Measurements from ENCODE around the gene LIMS2.

The LIMS2 gene

GRCh38 chr2:127674241-127675209 lies 805 bp downstream of the LIMS2 start:
- peak overlapping the region; percentile 46 to 73 (median 61) for H3K4me3 ChIP-seq
- H4K20me1 ChIP-seq = peaks cover 0 to 53% (median 27%) of the 10 kb centered on the region in 11 experiments; a peak in 15 of 22 replicates
- no peaks in the 10 kb centered on the region for H3K9me3 ChIP-seq (replicated peaks in 1 of 11)
- H3K36me3 ChIP-seq = no peaks in the 10 kb centered on the region
- no peak for TF ChIP-seq Cebpa-rat (IDR thresholded peaks at IDR 0.05)
- peak overlapping the region; percentile 95 to 100 (median 97) for H3K4me2 ChIP-seq
- no peak overlapping the region for H3K27ac ChIP-seq
- H3K4me1 ChIP-seq = peaks cover 27 to 47% (median 36%) of the 10 kb centered on the region in 10 experiments
- H3K27me3 ChIP-seq = peaks cover 57 to 71% (median 65%) of the 10 kb centered on the region in 11 experiments
- peak overlapping the region; percentile 39 to 75 (median 65); a peak in 20 of 22 replicates for H3K9ac ChIP-seq

GRCh38 chr2:127673291-127674069 lies 1.9 kb downstream of the LIMS2 start:
- Histone ChIP-seq H3K27me3 (peaks cover 51 to 61% (median 58%) of the 10 kb centered on the region in 11 experiments), H3K9me3 (replicated peaks in 1 of 11) (peaks cover 0 to 6% (median 0%) of the 10 kb centered on the region in 11 experiments; a peak in 3 of 22 replicates), H3K9ac (0 out of 22 replicates have a peak overlapping the region, but pooled peaks of 1 of the 11 experiments have one; percentile 75), H3K36me3 (no peaks in the 10 kb centered on the region), H3K4me2 (peak overlapping the region; percentile 95 to 100 (median 97); a peak in 21 of 22 replicates), H3K4me3 (peak overlapping the region in 1 of 10 experiments; percentile 60; a peak in 2 of 20 replicates), H3K4me1 (peaks cover 19 to 36% (median 26%) of the 10 kb centered on the region in 10 experiments), H4K20me1 (peaks cover 0 to 49% (median 25%) of the 10 kb centered on the region in 11 experiments; a peak in 15 of 22 replicates), H3K27ac (no peak overlapping the region)
- no peak for TF ChIP-seq Cebpa-rat (IDR thresholded peaks at IDR 0.05)

- Histone ChIP-seq H3K9me3 (replicated peaks in 1 of 11) (peaks cover 0 to 12% (median 0%) of the 10 kb centered on the region in 11 experiments; a peak in 4 of 22 replicates), H3K4me3 (no peak overlapping the region), H3K27me3 (peaks cover 42 to 52% (median 49%) of the 10 kb centered on the region in 11 experiments), H3K36me3 (no peaks in the 10 kb centered on the region), H4K20me1 (peaks cover 0 to 46% (median 25%) of the 10 kb centered on the region in 11 experiments; a peak in 15 of 22 replicates), H3K4me2 (peak overlapping the region in 5 of 11 experiments; percentile 12 to 99 (median 23); a peak in 6 of 22 replicates), H3K4me1 (peaks cover 19 to 31% (median 25%) of the 10 kb centered on the region in 10 experiments), H3K9ac (no peak overlapping the region), H3K27ac (no peak overlapping the region)
- TF ChIP-seq Cebpa-rat (IDR thresholded peaks at IDR 0.05) = no peak
Measured at GRCh38 chr2:127672341-127673224, 2.7 kb downstream of the LIMS2 start.

GRCh38 chr2:127671557-127672302 lies 3.6 kb downstream of the LIMS2 start:
- H3K4me3 ChIP-seq = no peak overlapping the region
- H3K36me3 ChIP-seq = no peaks in the 10 kb centered on the region
- H3K9me3 ChIP-seq (replicated peaks in 1 of 11) = peaks cover 0 to 12% (median 0%) of the 10 kb centered on the region in 11 experiments; a peak in 5 of 22 replicates
- peaks cover 33 to 47% (median 44%) of the 10 kb centered on the region in 11 experiments for H3K27me3 ChIP-seq
- peaks cover 19 to 31% (median 25%) of the 10 kb centered on the region in 10 experiments for H3K4me1 ChIP-seq
- H3K27ac ChIP-seq = no peak overlapping the region
- TF ChIP-seq Cebpa-rat (IDR thresholded peaks at IDR 0.05) = no peak
- no peak overlapping the region for H3K9ac ChIP-seq
- H3K4me2 ChIP-seq = peak overlapping the region in 1 of 11 experiments; percentile 15; a peak in 1 of 22 replicates
- H4K20me1 ChIP-seq = peaks cover 0 to 40% (median 23%) of the 10 kb centered on the region in 11 experiments; a peak in 15 of 22 replicates

GRCh38 chr2:127670957-127671290 lies 4.4 kb downstream of the LIMS2 start:
- TF ChIP-seq Cebpa-rat (IDR thresholded peaks at IDR 0.05) = no peak
- Histone ChIP-seq H4K20me1 (peaks cover 0 to 38% (median 20%) of the 10 kb centered on the region in 11 experiments; a peak in 15 of 22 replicates), H3K27ac (no peak overlapping the region), H3K9me3 (replicated peaks in 1 of 11) (peaks cover 0 to 12% (median 0%) of the 10 kb centered on the region in 11 experiments; a peak in 5 of 22 replicates), H3K9ac (no peak overlapping the region), H3K4me3 (no peak overlapping the region), H3K36me3 (no peaks in the 10 kb centered on the region), H3K4me1 (peaks cover 19 to 30% (median 24%) of the 10 kb centered on the region in 10 experiments), H3K27me3 (peaks cover 30 to 47% (median 44%) of the 10 kb centered on the region in 11 experiments), H3K4me2 (no peak overlapping the region)

GRCh38 chr2:127670055-127670956 lies 5.0 kb downstream of the LIMS2 start:
- Histone ChIP-seq H3K4me2 (no peak overlapping the region), H3K9me3 (replicated peaks in 1 of 11) (peaks cover 0 to 12% (median 4%) of the 10 kb centered on the region in 11 experiments; a peak in 11 of 22 replicates), H3K4me1 (peaks cover 14 to 28% (median 18%) of the 10 kb centered on the region in 10 experiments)

More at GRCh38 chr2:127670055-127670956, 5.0 kb downstream of the LIMS2 start:
- no peak overlapping the region for H3K9ac ChIP-seq
- no peak overlapping the region for H3K4me3 ChIP-seq
- H3K36me3 ChIP-seq = peaks cover 0 to 2% (median 0%) of the 10 kb centered on the region in 11 experiments; a peak in 1 of 22 replicates
- TF ChIP-seq Cebpa-rat (IDR thresholded peaks at IDR 0.05) = no peak
- peaks cover 30 to 47% (median 44%) of the 10 kb centered on the region in 11 experiments for H3K27me3 ChIP-seq
- no peak overlapping the region for H3K27ac ChIP-seq
- peaks cover 0 to 33% (median 17%) of the 10 kb centered on the region in 11 experiments; a peak in 15 of 22 replicates for H4K20me1 ChIP-seq

Measured in BLaER1 treated with 17β-estradiol and CSF1 and Interleukin-3, amounts not matched to agents 10 nM and 100 nM (cell line).